Thyroid gland (tissue), 4 donors: ENCODE results near the gene C2orf80.

ENCODE experiments used
- POLR2A ChIP-seq, 2 donors: fragments of 450-650 bp; IDR thresholded peaks; one replicate each; pipeline ENCODE4 v1.6.1; 2017; ENCODE audit warnings: antibody characterized with exemption in 2 of 2, mild to moderate bottlenecking in 2 of 2, moderate library complexity in 1 of 2
- TF ChIP-seq, protein P1 (sequence below), 6 experiments: fragments of 200-600 bp in 3 of 6; fragments of 450-650 bp in 3 of 6; sonication (generic) in 3 of 6; IDR thresholded peaks; one replicate each; pipeline ENCODE4 v1.5.1; 2016 to 2019; ENCODE audit warnings: antibody characterized with exemption in 6 of 6, mild to moderate bottlenecking in 2 of 6, inconsistent platforms in 1 of 6, moderate library complexity in 1 of 6

GRCh38 chr2:208130712-208131110, 59.1 kb downstream of the C2orf80 start:
- TF ChIP-seq, protein P1, sequence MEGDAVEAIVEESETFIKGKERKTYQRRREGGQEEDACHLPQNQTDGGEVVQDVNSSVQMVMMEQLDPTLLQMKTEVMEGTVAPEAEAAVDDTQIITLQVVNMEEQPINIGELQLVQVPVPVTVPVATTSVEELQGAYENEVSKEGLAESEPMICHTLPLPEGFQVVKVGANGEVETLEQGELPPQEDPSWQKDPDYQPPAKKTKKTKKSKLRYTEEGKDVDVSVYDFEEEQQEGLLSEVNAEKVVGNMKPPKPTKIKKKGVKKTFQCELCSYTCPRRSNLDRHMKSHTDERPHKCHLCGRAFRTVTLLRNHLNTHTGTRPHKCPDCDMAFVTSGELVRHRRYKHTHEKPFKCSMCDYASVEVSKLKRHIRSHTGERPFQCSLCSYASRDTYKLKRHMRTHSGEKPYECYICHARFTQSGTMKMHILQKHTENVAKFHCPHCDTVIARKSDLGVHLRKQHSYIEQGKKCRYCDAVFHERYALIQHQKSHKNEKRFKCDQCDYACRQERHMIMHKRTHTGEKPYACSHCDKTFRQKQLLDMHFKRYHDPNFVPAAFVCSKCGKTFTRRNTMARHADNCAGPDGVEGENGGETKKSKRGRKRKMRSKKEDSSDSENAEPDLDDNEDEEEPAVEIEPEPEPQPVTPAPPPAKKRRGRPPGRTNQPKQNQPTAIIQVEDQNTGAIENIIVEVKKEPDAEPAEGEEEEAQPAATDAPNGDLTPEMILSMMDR (IDR thresholded peaks at IDR 0.05): no peak
- no peak for TF ChIP-seq POLR2A (IDR thresholded peaks at IDR 0.05)
